Measurements from ENCODE around the gene CDKN2B-AS1. TPM values are rescaled to one million over a fixed set of nuclear protein-coding genes. Genes with fewer than 3 reads are reported as not detected.

The CDKN2B-AS1 gene
- polyA plus RNA-seq, 1 donor from 2014 or later = not detected

GRCh38 chr9:21995666-21996398 lies 1.2 kb downstream of the CDKN2B-AS1 start:
- Histone ChIP-seq H3K79me2 (replicated peaks; ENCODE audit: insufficient read depth, low read length) (no peaks in the 10 kb centered on the region), H2AFZ (ENCODE audit: low read depth, low read length) (no peak overlapping the region), H3K4me3 (ENCODE audit: low read length) (peak overlapping the region; percentile 65), H3K27ac (ENCODE audit: low read length) (no peak overlapping the region), H3K9ac (ENCODE audit: low read length) (no peak overlapping the region), H3K36me3 (ENCODE audit: insufficient read depth, low read length) (no peaks in the 10 kb centered on the region), H3K9me2 (ENCODE audit: insufficient read depth, low read length) (peaks cover 2% of the 10 kb centered on the region), H3K27me3 (ENCODE audit: insufficient read depth, low read depth, low read length) (peaks cover 99% of the 10 kb centered on the region), H3K9me3 (ENCODE audit: low read length) (no peaks in the 10 kb centered on the region), H4K20me1 (ENCODE audit: insufficient read depth) (no peaks in the 10 kb centered on the region), H3K4me2 (ENCODE audit: low read length) (no peak overlapping the region), H3F3A (ENCODE audit: insufficient read depth, low read length, poor library complexity, severe bottlenecking) (no peaks in the 10 kb centered on the region)
- no peak for TF ChIP-seq RAD21 (conservative IDR thresholded peaks at IDR 0.05)
- TF ChIP-seq MXI1 (conservative IDR thresholded peaks at IDR 0.05; ENCODE audit: poor library complexity, severe bottlenecking) = no peak
- TF ChIP-seq POLR2AphosphoS5 (IDR thresholded peaks at IDR 0.05) = no peak
- TF ChIP-seq CTCF (IDR thresholded peaks at IDR 0.05; ENCODE audit: poor library complexity, severe bottlenecking) = no peak
- no peak for TF ChIP-seq REST (IDR thresholded peaks at IDR 0.05; ENCODE audit: borderline replicate concordance)
- TF ChIP-seq EZH2 (IDR thresholded peaks at IDR 0.05; ENCODE audit: borderline replicate concordance, insufficient read depth, low read length, poor library complexity, severe bottlenecking) = no peak
- no peak for TF ChIP-seq TAF1 (IDR thresholded peaks at IDR 0.05; ENCODE audit: low read depth)
- no peak for TF ChIP-seq EP300 (conservative IDR thresholded peaks at IDR 0.05; ENCODE audit: poor library complexity, severe bottlenecking)
- TF ChIP-seq SMC3 (conservative IDR thresholded peaks at IDR 0.05; ENCODE audit: poor library complexity) = no peak

GRCh38 chr9:21996438-21996837 lies 1.8 kb downstream of the CDKN2B-AS1 start:
- TF ChIP-seq EP300 (conservative IDR thresholded peaks at IDR 0.05; ENCODE audit: poor library complexity, severe bottlenecking) (no peak), EZH2 (IDR thresholded peaks at IDR 0.05; ENCODE audit: borderline replicate concordance, insufficient read depth, low read length, poor library complexity, severe bottlenecking) (no peak), CTCF (IDR thresholded peaks at IDR 0.05; ENCODE audit: poor library complexity, severe bottlenecking) (no peak), SMC3 (conservative IDR thresholded peaks at IDR 0.05; ENCODE audit: poor library complexity) (no peak), TAF1 (IDR thresholded peaks at IDR 0.05; ENCODE audit: low read depth) (no peak), RAD21 (conservative IDR thresholded peaks at IDR 0.05) (no peak), POLR2AphosphoS5 (IDR thresholded peaks at IDR 0.05) (no peak), REST (IDR thresholded peaks at IDR 0.05; ENCODE audit: borderline replicate concordance) (no peak), MXI1 (conservative IDR thresholded peaks at IDR 0.05; ENCODE audit: poor library complexity, severe bottlenecking) (no peak)
- H4K20me1 ChIP-seq (ENCODE audit: insufficient read depth) = no peaks in the 10 kb centered on the region
- no peak overlapping the region for H2AFZ ChIP-seq (ENCODE audit: low read depth, low read length)
- peaks cover 2% of the 10 kb centered on the region for H3K9me2 ChIP-seq (ENCODE audit: insufficient read depth, low read length)
- no peak overlapping the region for H3K4me3 ChIP-seq (ENCODE audit: low read length)
- no peak overlapping the region for H3K27ac ChIP-seq (ENCODE audit: low read length)
- H3K27me3 ChIP-seq (ENCODE audit: insufficient read depth, low read depth, low read length) = peaks cover 99% of the 10 kb centered on the region
- H3K36me3 ChIP-seq (ENCODE audit: insufficient read depth, low read length) = no peaks in the 10 kb centered on the region
- H3K9me3 ChIP-seq (ENCODE audit: low read length) = no peaks in the 10 kb centered on the region
- H3K9ac ChIP-seq (ENCODE audit: low read length) = no peak overlapping the region
- H3K4me2 ChIP-seq (ENCODE audit: low read length) = no peak overlapping the region
- H3F3A ChIP-seq (ENCODE audit: insufficient read depth, low read length, poor library complexity, severe bottlenecking) = no peaks in the 10 kb centered on the region
- no peaks in the 10 kb centered on the region for H3K79me2 ChIP-seq (replicated peaks; ENCODE audit: insufficient read depth, low read length)

All from neural cell (in vitro differentiated cells).